Spleen (tissue), 7 donors: Measurements from ENCODE around the gene RPL23.

ENCODE experiments used
- CTCF ChIP-seq, 11 experiments: fragments of 200-600 bp in 7 of 11; fragments of 450-650 bp in 4 of 11; sonication (generic) in 4 of 11; IDR thresholded peaks in 8 of 11; conservative IDR thresholded peaks in 3 of 11; 1 replicate in 7 of 11; 2 replicates in 4 of 11; pipeline versions ENCODE4 v1.4.0 to v1.8.0; 2016 to 2021; ENCODE audit warnings: antibody characterized with exemption in 11 of 11, inconsistent platforms in 4 of 11, mild to moderate bottlenecking in 1 of 11
- POLR2A ChIP-seq, 3 donors: fragments of 450-650 bp; IDR thresholded peaks; one replicate each; pipeline ENCODE4 v1.5.1; 2017; ENCODE audit warnings: antibody characterized with exemption in 3 of 3, mild to moderate bottlenecking in 1 of 3
- POLR2AphosphoS5 ChIP-seq, 3 donors: sonication (generic); formaldehyde crosslinking; IDR thresholded peaks; one replicate each; pipeline ENCODE4 v1.5.1; 2017; ENCODE audit warnings: antibody characterized with exemption in 3 of 3
- donor health status: DM: no; HTN: no; CAD: no; lungs with moderate emphysema.
- donor health status: DM: no; HTN: no; CAD: no.
- donor health status: DM: no; HTN: no; CAD: no.

DNA sequence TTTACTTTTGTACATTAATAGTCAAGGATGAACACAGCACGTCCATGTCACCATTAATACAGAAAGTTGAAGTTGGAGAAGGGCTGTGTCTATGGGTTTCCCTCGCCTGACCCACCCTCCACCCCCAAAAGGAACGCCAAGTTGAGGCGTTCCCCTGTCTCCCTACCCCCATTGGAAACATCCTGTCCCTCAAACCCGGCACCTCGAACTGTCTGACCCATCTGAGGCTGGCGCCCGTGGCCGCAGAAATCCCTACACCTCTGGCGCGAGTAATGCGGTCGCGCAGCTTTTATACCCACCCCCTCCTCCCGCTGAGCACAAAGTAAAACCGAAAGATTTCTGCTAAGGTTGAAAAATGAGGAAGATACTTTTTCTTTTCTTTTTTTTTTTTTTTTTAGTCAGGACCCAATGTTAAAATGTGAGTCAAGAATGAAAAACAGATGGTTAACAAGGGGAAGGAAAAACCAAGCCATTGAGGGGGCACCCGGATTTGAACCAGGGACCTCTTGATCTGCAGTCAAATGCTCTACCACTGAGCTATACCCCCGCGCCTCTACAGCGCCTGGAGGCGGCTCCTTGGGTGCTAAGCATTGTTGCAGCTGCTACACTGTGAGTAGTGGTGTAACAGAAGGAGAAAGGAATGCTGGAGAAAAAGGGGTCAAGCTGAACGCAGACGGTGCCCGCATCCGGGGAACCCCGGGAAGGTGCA is 15.4 kb upstream of the RPL23 start:
- peak in 1 of 3 donors; percentile 82 for TF ChIP-seq POLR2A (IDR thresholded peaks at IDR 0.05)
- TF ChIP-seq CTCF (IDR thresholded peaks at IDR 0.05 in 8 of 11, conservative IDR thresholded peaks at IDR 0.05 in 3 of 11) = peak in 2 of 11 experiments; percentile 9 to 12
- TF ChIP-seq POLR2AphosphoS5 (IDR thresholded peaks at IDR 0.05) = peak; percentile 58 to 93 (median 91)
